Esophagus (tissue), 2 donors: Measurements from ENCODE around the gene BCR. TPM values are rescaled to one million over a fixed set of nuclear protein-coding genes. Genes with fewer than 3 reads are reported as not detected.
"Not testable (repeated sequence)": the region's sequence is repeated elsewhere in the genome, so short reads cannot be mapped to it uniquely, and the experiment has no call there.

ENCODE experiments used
- H3K27ac ChIP-seq, 2 donors: one replicate each; pipeline ENCODE4 v1.5.1; 2013; ENCODE audit warnings: low read depth in 2 of 2, mild to moderate bottlenecking in 2 of 2, inconsistent platforms in 1 of 2, low read length in 1 of 2, moderate library complexity in 1 of 2
- H3K27me3 ChIP-seq, 2 donors: one replicate each; pipeline ENCODE4 v1.6.1; 2013; ENCODE audit warnings: low read length in 2 of 2, control low read depth in 1 of 2, mild to moderate bottlenecking in 1 of 2; ENCODE audit not compliant: insufficient read depth in 2 of 2, control insufficient read depth in 1 of 2
- H3K36me3 ChIP-seq, 2 donors: one replicate each; pipeline ENCODE4 v1.6.1; 2013; ENCODE audit warnings: low read length in 1 of 2; ENCODE audit not compliant: control insufficient read depth in 2 of 2, insufficient read depth in 2 of 2
- H3K4me1 ChIP-seq, 2 donors: one replicate each; pipeline ENCODE4 v1.6.1; 2013; ENCODE audit warnings: low read length in 1 of 2; ENCODE audit not compliant: control insufficient read depth in 2 of 2, insufficient read depth in 2 of 2
- H3K4me3 ChIP-seq, 2 donors: one replicate each; pipeline ENCODE4 v1.5.1; 2013; ENCODE audit warnings: low read length in 2 of 2, mild to moderate bottlenecking in 2 of 2, low read depth in 1 of 2, moderate library complexity in 1 of 2
- H3K9me3 ChIP-seq, 2 donors: one replicate each; pipeline ENCODE4 v1.6.1; 2013; ENCODE audit warnings: mild to moderate bottlenecking in 2 of 2, low read depth in 1 of 2, low read length in 1 of 2, moderate library complexity in 1 of 2; ENCODE audit not compliant: control insufficient read depth in 2 of 2, insufficient read depth in 1 of 2
- WGBS, 2 donors: extraction: QIAGEN DNeasy Blood & Tissue Kit; methylation state at CpG; one replicate each; pipeline ENCODE4 v1.1.7; 2013; 5-methylcytosine and 5-hydroxymethylcytosine counted together
- polyA plus RNA-seq, 2 donors: library from polyadenylated mRNA; stranded (reverse); fragments of 200-250 nt; gene quantifications; one replicate each; pipeline ENCODE4 v1.2.3, GENCODE V29; 2013
- donor health status: healthy with polysubstance abuse.
- donor health status: Bipolar disorder and iron deficiency.

Gene BCR
- polyA plus RNA-seq, 2 donors = 27.8 to 30.2 TPM

DNA sequence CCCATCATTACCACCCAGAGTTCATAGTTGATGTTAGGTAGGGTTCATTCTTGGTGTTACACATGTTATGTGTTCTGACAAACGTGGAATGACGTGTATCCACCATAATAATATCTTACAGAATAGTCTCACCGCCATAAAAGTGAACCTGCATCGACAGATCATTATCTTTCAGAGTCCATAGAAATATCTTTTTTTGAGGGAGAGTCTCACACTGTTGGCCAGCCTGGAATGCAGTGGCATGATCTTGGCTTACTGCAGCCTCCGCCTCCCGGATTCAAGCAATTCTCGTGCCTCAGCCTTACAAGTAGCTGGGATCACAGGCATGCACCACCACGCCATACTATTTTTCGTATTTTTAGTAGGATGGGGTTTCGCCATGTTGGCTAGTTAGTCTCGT, 113.9 kb downstream of the BCR start:
- H3K36me3 ChIP-seq = peaks cover 8 to 59% of the 10 kb centered on the region in 2 donors
- H3K27ac ChIP-seq = no peak overlapping the region
- no peaks in the 10 kb centered on the region for H3K9me3 ChIP-seq
- H3K4me3 ChIP-seq = no peak overlapping the region
- H3K27me3 ChIP-seq = no peaks in the 10 kb centered on the region
- 92 to 95% methylated on average over 11 of the region's 11 CpGs for WGBS, 2 donors
- no peaks in the 10 kb centered on the region for H3K4me1 ChIP-seq

DNA sequence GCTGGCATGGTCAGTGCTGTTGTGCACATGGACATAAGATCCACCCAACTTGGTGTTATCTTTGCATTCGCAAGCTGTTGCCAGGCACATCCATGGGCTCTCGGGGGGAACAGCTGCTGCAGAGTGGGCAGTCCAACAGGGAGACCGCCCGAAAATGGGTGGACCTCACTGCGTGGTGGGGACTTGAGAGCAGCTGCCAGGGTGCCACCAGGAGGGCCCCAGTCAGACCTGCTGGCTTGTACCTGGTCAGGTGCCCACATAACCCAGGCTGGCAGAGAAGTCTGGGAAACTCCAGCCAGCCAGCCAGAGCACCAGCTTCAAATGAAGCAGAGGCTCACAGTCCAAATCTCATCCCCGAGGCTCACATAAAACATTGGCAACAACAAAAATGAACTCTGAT, 120.2 kb downstream of the BCR start:
- WGBS, 2 donors = 89% methylated on average over 6 of the region's 6 CpGs
- no peaks in the 10 kb centered on the region for H3K9me3 ChIP-seq
- no peak overlapping the region for H3K4me3 ChIP-seq
- peaks cover 0 to 2% of the 10 kb centered on the region in 2 donors for H3K4me1 ChIP-seq
- no peak overlapping the region for H3K27ac ChIP-seq
- no peaks in the 10 kb centered on the region for H3K27me3 ChIP-seq
- peaks cover 17 to 47% of the 10 kb centered on the region in 2 donors for H3K36me3 ChIP-seq

DNA sequence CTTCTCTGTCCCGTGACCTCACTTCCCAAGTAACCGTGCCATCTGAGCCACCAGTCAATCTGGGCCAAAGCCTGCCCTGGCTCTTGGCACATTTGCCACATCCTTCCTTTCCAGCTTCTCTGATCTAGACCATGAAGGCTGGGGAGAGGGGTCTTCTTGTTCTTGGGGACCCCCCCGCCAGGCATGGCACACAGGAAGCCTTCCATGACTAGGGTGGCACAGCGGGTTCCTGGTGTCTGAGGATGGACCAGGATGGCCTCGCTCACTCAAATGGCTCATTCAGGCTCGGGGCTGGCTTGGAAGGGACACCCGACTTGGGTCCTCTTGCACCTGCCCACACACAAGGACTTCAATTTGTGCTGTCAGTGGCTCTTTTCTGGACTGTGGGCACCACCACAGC, 121.3 kb downstream of the BCR start:
- H3K4me1 ChIP-seq = peaks cover 2% of the 10 kb centered on the region in 2 donors
- no peak overlapping the region for H3K4me3 ChIP-seq
- H3K27ac ChIP-seq = no peak overlapping the region
- H3K27me3 ChIP-seq = no peaks in the 10 kb centered on the region
- H3K36me3 ChIP-seq = peaks cover 17 to 43% of the 10 kb centered on the region in 2 donors
- 95 to 96% methylated on average over 7 of the region's 7 CpGs for WGBS, 2 donors
- H3K9me3 ChIP-seq = no peaks in the 10 kb centered on the region

DNA sequence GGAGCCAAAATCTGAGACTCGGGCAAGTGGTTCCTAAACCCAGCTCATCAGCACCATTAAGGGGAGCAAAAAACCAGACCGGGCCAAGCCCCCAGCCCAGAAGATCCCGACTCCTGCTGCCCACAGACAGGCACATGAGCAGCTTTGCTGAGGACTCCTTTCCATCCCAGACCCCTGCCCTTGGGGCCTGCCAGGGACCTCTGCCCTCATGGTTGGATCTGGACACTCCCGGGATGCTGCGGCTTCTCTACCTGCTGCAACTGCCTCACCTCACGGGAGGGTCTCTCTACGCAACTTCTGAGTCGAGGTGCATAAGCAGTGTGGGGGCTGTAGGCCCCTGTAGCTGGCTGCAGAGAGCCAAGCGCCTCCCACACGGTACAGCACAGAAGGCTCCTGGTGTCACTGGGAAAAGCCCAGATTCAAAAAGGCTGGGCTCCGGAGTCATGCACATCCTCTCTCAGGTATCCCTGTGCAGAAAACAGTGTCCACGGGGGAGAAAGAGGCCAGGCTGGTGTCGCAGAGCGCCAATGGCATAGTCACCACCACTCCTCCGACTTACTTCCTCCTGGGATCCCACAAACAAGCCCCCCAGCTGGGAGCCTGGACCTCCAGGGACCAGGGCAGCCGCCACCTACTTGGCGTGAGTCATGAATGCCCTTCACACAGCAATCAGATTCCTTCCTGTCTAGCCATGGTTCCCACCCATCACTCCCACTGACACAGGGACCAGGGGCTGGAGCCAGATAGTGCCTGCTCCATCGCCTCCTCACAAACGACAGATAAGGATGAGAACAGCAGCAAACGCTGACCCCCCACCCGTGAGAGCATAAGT, 122.1 kb downstream of the BCR start:
- 87 to 94% methylated on average over 21 of the region's 21 CpGs for WGBS, 2 donors
- Histone ChIP-seq H3K36me3 (peaks cover 17 to 38% of the 10 kb centered on the region in 2 donors), H3K27ac (no peak overlapping the region)

DNA sequence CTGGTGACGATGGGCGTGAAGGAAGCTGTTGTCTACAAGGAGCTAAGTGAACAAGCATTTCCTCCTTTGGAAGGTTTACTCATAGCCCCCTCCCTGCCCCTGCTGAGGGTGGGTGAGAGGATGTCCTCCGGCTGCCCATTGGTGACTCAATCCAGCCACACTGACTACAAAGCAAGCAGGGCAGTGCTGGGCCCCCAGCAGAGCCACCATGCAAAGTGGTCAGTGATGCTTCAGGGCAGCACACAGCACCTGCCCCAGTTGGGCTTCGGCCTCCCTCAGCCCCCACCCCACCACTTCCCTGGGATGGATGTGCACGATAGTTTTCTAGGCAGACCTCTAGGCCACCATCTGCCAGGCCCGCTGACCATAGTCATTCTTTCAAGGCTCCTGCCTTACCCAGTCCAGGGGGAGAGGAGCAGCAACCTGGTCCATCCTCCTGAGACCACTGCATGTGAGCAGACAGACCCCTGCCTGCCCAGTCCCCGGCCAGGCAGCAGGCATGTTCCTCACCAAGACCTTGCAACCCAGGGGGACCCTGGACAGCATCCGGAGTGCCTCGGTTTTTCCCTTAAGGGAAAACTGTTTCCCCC, 125.1 kb downstream of the BCR start:
- H3K27ac ChIP-seq = peak overlapping the region; percentile 78 to 93
- peaks cover 2% of the 10 kb centered on the region in 2 donors for H3K4me1 ChIP-seq
- peaks cover 10 to 25% of the 10 kb centered on the region in 2 donors for H3K36me3 ChIP-seq
- no peak overlapping the region for H3K4me3 ChIP-seq
- H3K9me3 ChIP-seq = no peaks in the 10 kb centered on the region
- no peaks in the 10 kb centered on the region for H3K27me3 ChIP-seq
- 65 to 76% methylated on average over 9 of the region's 9 CpGs for WGBS, 2 donors

More for the DNA sequence above, 122.1 kb downstream of the BCR start:
- peaks cover 2% of the 10 kb centered on the region in 2 donors for H3K4me1 ChIP-seq
- no peak overlapping the region for H3K4me3 ChIP-seq
- H3K9me3 ChIP-seq = no peaks in the 10 kb centered on the region
- H3K27me3 ChIP-seq = no peaks in the 10 kb centered on the region

DNA sequence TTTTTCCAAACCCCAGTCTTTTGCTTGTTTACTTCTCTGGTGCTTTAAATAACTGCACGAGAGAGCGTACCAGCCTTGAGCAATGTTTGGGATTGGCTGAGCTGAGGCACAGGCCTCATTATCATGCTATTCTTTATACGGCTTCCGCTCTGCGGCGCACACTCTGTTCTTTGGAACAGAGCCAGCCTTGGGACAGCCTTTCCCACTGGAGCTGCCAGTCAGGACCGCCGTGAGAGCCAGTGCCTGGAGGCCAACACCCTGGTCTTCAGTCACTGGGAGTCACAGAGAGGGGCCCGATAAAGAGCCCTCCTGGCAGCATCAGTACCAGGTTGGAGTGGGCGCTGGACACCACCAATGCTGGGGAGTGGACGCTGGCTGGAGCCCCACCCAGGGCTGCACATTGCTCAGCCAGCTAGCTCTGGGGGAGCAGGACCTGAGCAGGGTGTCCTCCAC, 125.6 kb downstream of the BCR start:
- 63 to 68% methylated on average over 11 of the region's 11 CpGs for WGBS, 2 donors
- H3K27ac ChIP-seq = peak overlapping the region; percentile 80 to 93
- H3K27me3 ChIP-seq = no peaks in the 10 kb centered on the region
- H3K4me3 ChIP-seq = no peak overlapping the region
- peaks cover 2% of the 10 kb centered on the region in 2 donors for H3K4me1 ChIP-seq
- H3K9me3 ChIP-seq = no peaks in the 10 kb centered on the region
- peaks cover 10 to 22% of the 10 kb centered on the region in 2 donors for H3K36me3 ChIP-seq

DNA sequence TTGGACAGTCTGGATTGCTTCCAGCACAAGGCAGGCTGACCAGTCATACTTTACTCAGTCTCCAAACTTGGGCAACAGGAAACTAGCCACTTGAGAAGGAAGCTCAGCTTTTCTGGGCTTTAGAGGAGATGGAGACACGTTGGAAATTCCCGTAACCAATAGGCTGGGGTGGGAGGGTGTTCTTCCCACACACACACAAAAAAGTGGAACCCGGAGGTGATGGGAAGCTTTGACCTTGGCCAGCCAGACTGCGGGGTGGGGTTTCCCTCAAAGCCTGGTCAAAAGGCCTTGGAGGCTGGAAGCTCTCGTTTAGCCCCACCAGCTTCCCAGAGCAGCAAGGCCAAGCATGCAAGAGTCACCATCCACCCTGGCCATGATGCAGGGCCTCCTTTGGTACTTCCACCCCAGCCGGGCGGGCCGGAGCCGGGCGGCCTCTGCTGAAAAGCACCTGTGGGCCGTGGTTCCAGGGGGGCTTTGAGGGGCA, 126.2 kb downstream of the BCR start:
- Histone ChIP-seq H3K36me3 (peaks cover 10 to 18% of the 10 kb centered on the region in 2 donors), H3K9me3 (no peaks in the 10 kb centered on the region), H3K27me3 (no peaks in the 10 kb centered on the region), H3K4me3 (no peak overlapping the region), H3K4me1 (peaks cover under 1 to 2% of the 10 kb centered on the region in 2 donors), H3K27ac (peak overlapping the region; percentile 80 to 84)
- WGBS, 2 donors = 79 to 83% methylated on average over 11 of the region's 11 CpGs

DNA sequence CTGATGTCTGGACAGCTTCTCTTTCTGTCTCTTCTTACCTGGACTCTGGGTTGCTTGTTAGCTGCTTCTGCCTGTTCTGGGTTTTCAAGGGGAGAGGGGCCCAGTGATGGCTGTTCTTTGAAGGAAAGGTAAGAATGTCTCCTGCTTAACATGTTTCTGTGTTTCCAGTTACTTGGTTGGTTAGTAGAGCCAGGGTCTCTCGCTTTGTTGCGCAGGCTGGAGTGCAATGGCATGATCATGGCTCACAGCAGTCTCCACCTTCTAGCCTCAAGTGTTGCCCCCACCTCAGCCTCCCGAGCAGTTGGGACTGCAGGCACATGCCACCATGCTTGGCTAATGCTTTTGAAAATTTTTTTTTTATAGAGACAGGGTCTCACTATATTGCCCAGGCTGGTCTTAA, 126.6 kb downstream of the BCR start:
- Histone ChIP-seq H3K27ac (peak overlapping the region; percentile 80 to 84), H3K4me3 (no peak overlapping the region), H3K36me3 (peaks cover 6 to 15% of the 10 kb centered on the region in 2 donors), H3K4me1 (peaks cover 0 to 2% of the 10 kb centered on the region in 2 donors), H3K27me3 (no peaks in the 10 kb centered on the region), H3K9me3 (no peaks in the 10 kb centered on the region)
- WGBS, 2 donors = 97 to 98% methylated on average over 3 of the region's 3 CpGs

DNA sequence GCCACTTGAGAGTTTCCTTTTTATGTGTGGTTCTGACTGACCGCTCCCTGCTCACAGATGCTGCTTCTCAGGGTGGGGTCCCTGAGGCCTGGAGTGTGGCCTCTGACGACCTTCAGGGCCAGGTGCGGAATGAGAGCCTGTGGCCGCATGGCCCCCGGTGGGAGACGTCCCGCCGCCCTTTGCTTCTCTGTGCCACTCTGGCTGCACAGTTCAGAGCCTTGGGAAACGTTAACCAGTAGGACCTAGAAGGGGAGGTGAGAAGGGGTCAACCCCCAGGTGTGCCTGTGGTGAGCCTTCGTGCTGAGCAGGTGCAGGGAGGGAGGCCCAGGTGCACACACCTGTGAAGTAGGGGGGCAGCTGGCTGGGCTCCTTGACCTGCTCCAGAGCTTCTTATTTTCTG, 127.2 kb downstream of the BCR start:
- WGBS, 2 donors = 71 to 76% methylated on average over 8 to 9 of the region's 10 CpGs
- not testable (repeated sequence) for H3K4me1 ChIP-seq, H3K4me3 ChIP-seq, H3K27ac ChIP-seq, H3K9me3 ChIP-seq, H3K27me3 ChIP-seq
- peaks cover 1 to 12% of the 10 kb centered on the region in 2 donors for H3K36me3 ChIP-seq
